ENCODE measurements around the gene SPTBN1. TPM values are rescaled to one million over a fixed set of nuclear protein-coding genes. Genes with fewer than 3 reads are reported as not detected.

SPTBN1 gene
- total RNA-seq, 1 experiment from 2014 or later: 202 TPM

DNA sequence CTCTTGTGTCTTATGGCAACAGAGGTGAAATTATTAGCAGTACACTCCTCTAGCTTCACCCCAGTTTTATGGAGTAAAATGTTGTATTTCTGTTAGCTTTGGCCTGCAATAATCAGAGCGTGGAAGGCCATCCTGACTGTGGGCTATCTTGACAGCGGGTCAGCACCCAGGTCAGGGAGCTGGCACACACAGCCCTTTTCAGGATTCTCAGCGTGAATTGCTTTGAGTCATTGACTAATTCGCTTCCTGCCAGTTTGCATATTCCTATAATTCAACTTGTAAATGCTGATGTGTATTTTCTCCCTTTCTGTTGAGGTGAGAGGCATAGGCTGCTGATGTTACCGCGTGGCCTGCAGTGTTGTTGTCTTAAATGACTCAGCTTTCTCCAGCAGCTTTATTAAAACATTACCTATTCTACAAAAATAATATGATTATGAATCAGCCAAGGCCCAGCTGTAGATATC, 157.7 kb downstream of the SPTBN1 start:
- Histone ChIP-seq H3K9ac (ENCODE audit: low read length) (peak overlapping the region; percentile 67), H3F3A (ENCODE audit: low read length, unreplicated experiment) (peaks cover 6% of the 10 kb centered on the region), H3K4me1 (ENCODE audit: insufficient read depth, low read length) (peaks cover 28% of the 10 kb centered on the region), H2AFZ (ENCODE audit: low read length) (no peak overlapping the region), H3K27me3 (ENCODE audit: low read length) (no peaks in the 10 kb centered on the region), H3K4me3 (ENCODE audit: low read length) (0 out of 2 replicates have a peak overlapping the region, but pooled peaks have one; percentile 3), H4K20me1 (ENCODE audit: low read length) (peaks cover 19% of the 10 kb centered on the region; the same call in 1 of the 2 replicates), H3K79me2 (ENCODE audit: low read length) (peaks cover 83% of the 10 kb centered on the region), H3K27ac (ENCODE audit: low read length) (peak overlapping the region; percentile 89), H3K9me2 (replicated peaks; ENCODE audit: low read length) (no peaks in the 10 kb centered on the region), H3K9me3 (ENCODE audit: low read length) (no peaks in the 10 kb centered on the region), H3K36me3 (ENCODE audit: low read depth, low read length) (peaks cover 49% of the 10 kb centered on the region), H3K4me2 (ENCODE audit: low read length) (peak overlapping the region; percentile 54)
- peak; percentile 75 for DNase-seq
- intact Hi-C loops (cut with micrococcal nuclease): loop anchor here (1.0 to 5.0 kb wide), 3 partner anchors 42 to 92 kb away; no protein-coding TSS in a partner anchor
- POLR2A ChIA-PET (ENCODE audit: unreplicated experiment): interaction anchor here (0.6 kb wide), 2 partner anchors 42 to 82 kb away, joined by 3 read pairs; no protein-coding TSS in a partner anchor
- TF ChIP-seq EZH2 (IDR thresholded peaks at IDR 0.05; ENCODE audit: low read length, unreplicated experiment): no peak
- TF ChIP-seq EZH2phosphoT487 (IDR thresholded peaks at IDR 0.05; ENCODE audit: borderline replicate concordance, low read length): no peak
- TF ChIP-seq, protein P1, sequence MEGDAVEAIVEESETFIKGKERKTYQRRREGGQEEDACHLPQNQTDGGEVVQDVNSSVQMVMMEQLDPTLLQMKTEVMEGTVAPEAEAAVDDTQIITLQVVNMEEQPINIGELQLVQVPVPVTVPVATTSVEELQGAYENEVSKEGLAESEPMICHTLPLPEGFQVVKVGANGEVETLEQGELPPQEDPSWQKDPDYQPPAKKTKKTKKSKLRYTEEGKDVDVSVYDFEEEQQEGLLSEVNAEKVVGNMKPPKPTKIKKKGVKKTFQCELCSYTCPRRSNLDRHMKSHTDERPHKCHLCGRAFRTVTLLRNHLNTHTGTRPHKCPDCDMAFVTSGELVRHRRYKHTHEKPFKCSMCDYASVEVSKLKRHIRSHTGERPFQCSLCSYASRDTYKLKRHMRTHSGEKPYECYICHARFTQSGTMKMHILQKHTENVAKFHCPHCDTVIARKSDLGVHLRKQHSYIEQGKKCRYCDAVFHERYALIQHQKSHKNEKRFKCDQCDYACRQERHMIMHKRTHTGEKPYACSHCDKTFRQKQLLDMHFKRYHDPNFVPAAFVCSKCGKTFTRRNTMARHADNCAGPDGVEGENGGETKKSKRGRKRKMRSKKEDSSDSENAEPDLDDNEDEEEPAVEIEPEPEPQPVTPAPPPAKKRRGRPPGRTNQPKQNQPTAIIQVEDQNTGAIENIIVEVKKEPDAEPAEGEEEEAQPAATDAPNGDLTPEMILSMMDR (conservative IDR thresholded peaks at IDR 0.05; ENCODE audit: low read depth, low read length): no peak
- BruUV-seq (replicated peaks): no TSS peak
- CTCF ChIA-PET: interaction anchor here (0.5 to 1.0 kb wide), 3 partner anchors 48 to 91 kb away, joined by 3 to 14 read pairs (median 3); no protein-coding TSS in a partner anchor
- peak; percentile 91 for ATAC-seq

DNA sequence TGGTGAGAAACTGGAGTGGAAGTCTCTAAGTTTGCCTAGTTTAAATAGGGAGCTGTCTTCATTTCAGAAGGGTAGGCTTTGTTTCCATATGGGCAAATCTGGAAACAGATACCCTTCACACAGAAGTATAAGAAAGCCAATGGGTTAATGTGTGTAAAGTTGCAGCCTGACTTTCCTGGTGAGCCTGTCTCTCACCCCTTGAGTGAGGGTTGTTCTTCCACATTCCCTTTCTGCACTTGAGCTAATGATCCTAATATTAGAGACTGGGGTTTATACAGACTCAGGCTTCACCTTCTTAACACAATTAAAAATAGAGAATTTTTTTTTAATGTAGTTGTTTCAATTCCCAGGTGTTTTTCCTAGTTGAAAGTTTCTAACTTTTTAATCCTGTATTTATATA, 158.7 kb downstream of the SPTBN1 start:
- no peak for DNase-seq
- no peaks in the 10 kb centered on the region for H3K27me3 ChIP-seq (ENCODE audit: low read length)
- H2AFZ ChIP-seq (ENCODE audit: low read length): no peak overlapping the region
- H3K9ac ChIP-seq (ENCODE audit: low read length): 0 out of 2 replicates have a peak overlapping the region, but pooled peaks have one; percentile 67
- H3K36me3 ChIP-seq (ENCODE audit: low read depth, low read length): peaks cover 58% of the 10 kb centered on the region
- TF ChIP-seq EZH2phosphoT487 (IDR thresholded peaks at IDR 0.05; ENCODE audit: borderline replicate concordance, low read length): no peak
- H3K4me2 ChIP-seq (ENCODE audit: low read length): no peak overlapping the region
- H3K4me1 ChIP-seq (ENCODE audit: insufficient read depth, low read length): peaks cover 28% of the 10 kb centered on the region
- no peaks in the 10 kb centered on the region for H3K9me3 ChIP-seq (ENCODE audit: low read length)
- peaks cover 12% of the 10 kb centered on the region; the same call in 1 of the 2 replicates for H4K20me1 ChIP-seq (ENCODE audit: low read length)
- BruUV-seq (replicated peaks): no TSS peak
- H3K27ac ChIP-seq (ENCODE audit: low read length): peak overlapping the region; percentile 89
- peaks cover 6% of the 10 kb centered on the region for H3F3A ChIP-seq (ENCODE audit: low read length, unreplicated experiment)
- CTCF ChIA-PET: no interaction called here
- no peak overlapping the region for H3K4me3 ChIP-seq (ENCODE audit: low read length)
- H3K9me2 ChIP-seq (replicated peaks; ENCODE audit: low read length): no peaks in the 10 kb centered on the region
- intact Hi-C loops (cut with micrococcal nuclease): loop anchor here (1.0 to 5.0 kb wide), 3 partner anchors 43 to 93 kb away; no protein-coding TSS in a partner anchor
- peaks cover 74% of the 10 kb centered on the region for H3K79me2 ChIP-seq (ENCODE audit: low read length)
- ATAC-seq: no peak
- POLR2A ChIA-PET (ENCODE audit: unreplicated experiment): no interaction called here

DNA sequence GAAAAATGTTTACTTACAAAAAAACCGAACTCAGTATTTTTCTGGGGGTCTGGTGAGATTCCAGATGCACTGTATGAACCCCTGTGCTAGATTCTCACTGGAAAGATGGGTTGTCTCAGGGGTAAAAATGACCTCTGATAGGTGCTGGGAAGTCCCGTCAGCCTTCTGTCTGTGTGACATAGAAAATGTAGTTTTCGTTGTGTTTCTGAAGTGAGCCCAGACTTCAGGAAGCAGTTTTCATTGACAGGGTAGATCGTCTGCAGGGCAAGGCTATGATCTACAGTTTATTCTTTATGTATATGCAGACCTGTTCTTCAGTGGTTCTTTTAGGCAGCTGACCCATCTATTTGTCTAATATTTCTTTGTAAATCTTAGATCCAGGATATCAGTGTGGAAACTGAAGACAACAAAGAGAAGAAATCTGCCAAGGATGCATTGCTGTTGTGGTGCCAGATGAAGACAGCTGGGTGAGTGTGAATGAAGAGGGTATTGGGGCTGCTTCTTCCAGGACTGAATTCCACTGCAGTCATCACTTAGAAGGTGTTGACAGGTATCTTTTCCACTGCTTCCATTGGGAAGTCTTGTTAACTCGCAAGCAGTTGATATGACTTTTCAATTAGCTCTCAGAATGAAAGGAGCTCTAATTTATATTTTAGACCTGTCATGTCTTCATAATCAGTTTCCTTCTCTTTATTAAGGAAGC, 159.9 kb downstream of the SPTBN1 start:
- no peaks in the 10 kb centered on the region for H3K9me2 ChIP-seq (replicated peaks; ENCODE audit: low read length)
- H2AFZ ChIP-seq (ENCODE audit: low read length): no peak overlapping the region
- DNase-seq (no peak), ATAC-seq (no peak)
- H3F3A ChIP-seq (ENCODE audit: low read length, unreplicated experiment): peaks cover 6% of the 10 kb centered on the region
- POLR2A ChIA-PET (ENCODE audit: unreplicated experiment): no interaction called here
- no peak overlapping the region for H3K4me3 ChIP-seq (ENCODE audit: low read length)
- intact Hi-C loops (cut with micrococcal nuclease): no loop called here
- no peak overlapping the region for H3K27ac ChIP-seq (ENCODE audit: low read length)
- CTCF ChIA-PET: no interaction called here
- H3K36me3 ChIP-seq (ENCODE audit: low read depth, low read length): peaks cover 68% of the 10 kb centered on the region
- H3K9me3 ChIP-seq (ENCODE audit: low read length): no peaks in the 10 kb centered on the region
- H3K79me2 ChIP-seq (ENCODE audit: low read length): peaks cover 65% of the 10 kb centered on the region
- no peak overlapping the region for H3K9ac ChIP-seq (ENCODE audit: low read length)
- peaks cover 28% of the 10 kb centered on the region for H3K4me1 ChIP-seq (ENCODE audit: insufficient read depth, low read length)
- TF ChIP-seq EZH2 (IDR thresholded peaks at IDR 0.05; ENCODE audit: low read length, unreplicated experiment): no peak
- TF ChIP-seq, protein P1 (conservative IDR thresholded peaks at IDR 0.05; ENCODE audit: low read depth, low read length): no peak
- H3K4me2 ChIP-seq (ENCODE audit: low read length): no peak overlapping the region
- no TSS peak for BruUV-seq (replicated peaks)
- peaks cover 8% of the 10 kb centered on the region; the same call in 1 of the 2 replicates for H4K20me1 ChIP-seq (ENCODE audit: low read length)
- H3K27me3 ChIP-seq (ENCODE audit: low read length): no peaks in the 10 kb centered on the region

Measured in PC-3 (cell line).